DMS79 (cell line): ENCODE measurements around the gene PROM1.

Experiments used
- DNase-seq: peaks from one replicate; lab custom pipeline; 2025; lab: John Stamatoyannopoulos, UW

PROM1 gene

GRCh38 chr4:16026160-16026761, 57.6 kb downstream of the PROM1 start:
- peak; percentile 1 for DNase-seq

- no peak for DNase-seq
Observed at GRCh38 chr4:16025268-16025667, 58.6 kb downstream of the PROM1 start.

DNA sequence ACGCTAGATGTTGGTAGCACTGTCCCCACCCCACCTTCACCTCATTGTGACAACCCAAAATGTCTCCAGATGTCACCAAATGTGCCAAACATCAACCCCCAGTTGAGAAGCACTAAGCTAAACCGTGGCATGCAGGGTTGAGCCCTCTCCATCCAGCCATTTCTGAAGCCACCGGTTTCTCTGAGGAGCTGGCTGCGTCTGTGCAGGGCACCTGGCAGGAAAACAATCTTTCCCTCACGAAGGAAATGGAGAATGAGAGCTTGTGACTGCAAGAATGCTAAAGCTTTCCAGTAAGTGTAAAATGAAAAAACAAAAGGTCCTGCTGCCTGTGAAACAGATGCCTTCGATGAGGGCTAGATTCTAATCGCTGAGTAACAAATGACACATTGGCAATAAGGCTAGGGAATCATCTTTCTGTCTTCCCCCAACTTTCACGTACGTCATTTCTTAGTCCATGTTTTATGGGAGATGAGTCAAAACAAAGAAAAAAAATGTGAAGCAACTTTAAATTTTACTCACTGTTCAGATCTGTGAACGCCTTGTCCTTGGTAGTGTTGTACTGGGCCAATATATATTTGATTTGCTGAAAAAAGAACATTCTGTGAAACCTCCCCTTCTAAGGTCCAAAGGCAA, 59.9 kb downstream of the PROM1 start:
- DNase-seq = no peak

DNA sequence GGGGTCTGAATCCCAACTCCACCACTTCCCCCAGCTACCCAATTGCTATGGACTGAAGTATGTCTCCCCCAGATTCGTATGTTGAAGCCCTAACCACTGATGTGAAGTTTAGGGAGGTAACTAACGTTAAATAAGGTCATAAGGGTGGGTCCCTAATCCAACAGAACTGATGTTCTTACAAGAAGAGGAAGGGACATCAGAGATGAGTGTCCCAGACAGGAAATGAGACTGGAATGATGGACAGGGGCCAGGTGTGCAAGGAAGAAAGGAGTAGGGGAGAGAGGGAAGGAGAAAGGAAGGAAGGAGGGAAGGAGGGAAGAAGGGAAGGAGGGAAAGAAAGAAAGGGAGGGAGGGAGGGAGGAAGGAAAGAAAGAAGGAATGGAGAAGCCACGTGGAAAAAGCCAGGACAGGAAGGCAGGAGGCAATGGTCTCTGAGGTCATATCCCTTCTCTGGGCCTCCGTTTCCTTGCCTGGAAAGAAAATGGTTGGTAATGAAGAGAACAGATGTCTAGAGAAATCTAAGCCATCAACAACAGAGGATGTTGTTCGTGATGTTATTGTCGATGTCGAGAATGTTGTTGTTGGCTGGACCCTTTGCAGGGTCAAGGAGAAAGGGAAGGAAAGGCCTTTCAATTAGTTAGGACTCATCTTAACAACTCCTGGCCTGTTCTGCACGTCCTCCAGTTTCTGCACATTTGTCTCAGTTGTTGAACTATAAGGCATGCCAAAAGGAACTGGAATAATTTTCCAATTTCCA, 61.8 kb downstream of the PROM1 start:
- no peak for DNase-seq

GRCh38 chr4:16019649-16020048, 64.2 kb downstream of the PROM1 start:
- no peak for DNase-seq

DNA sequence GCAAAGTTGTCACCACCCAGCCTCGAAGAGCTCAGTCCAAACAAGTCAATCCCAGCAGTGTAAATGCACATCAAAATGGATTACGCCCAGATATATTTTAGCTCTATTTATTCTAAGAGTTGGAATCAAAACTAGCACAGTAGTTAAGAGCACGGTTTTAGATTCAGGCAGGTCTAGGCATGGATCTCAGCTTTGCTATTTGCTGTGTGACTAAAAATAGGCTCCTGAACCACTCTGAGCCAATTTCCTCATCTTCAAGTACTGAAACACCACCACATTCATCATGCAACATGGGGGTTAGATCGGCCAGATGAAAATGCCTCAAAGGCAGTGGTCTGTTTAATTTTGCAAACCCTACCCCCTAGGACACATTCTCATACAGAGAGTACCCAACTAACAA, 65.0 kb downstream of the PROM1 start:
- peak; percentile 2 for DNase-seq

DNA sequence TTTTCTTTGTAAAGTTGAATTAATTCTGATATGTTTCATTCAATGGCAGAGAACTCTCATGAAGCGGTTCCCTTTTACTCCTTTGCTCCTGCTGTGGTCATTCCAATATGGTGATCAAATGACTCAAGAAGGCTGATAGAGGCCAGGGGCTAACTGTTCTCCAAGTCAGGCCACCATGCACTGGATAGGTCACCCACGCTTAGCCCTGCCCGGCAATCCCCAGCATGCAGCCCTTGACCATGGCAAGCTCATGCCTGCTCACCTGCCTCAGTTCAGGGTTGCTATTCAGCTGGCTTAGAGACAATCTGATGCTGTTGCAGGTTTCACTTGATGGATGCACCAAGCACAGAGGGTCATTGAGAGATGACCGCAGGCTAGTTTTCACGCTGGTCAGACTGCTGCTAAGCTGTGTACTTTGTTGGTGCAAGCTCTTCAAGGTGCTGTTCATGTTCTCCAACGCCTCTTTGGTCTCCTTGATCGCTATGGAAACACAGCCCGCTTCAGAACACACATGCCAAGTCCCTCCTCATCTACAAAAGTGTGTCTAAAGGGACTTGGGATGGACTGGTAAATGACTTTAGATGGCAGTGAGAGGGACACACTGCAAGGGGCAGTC, 65.7 kb downstream of the PROM1 start:
- peak; percentile 52 for DNase-seq

DNA sequence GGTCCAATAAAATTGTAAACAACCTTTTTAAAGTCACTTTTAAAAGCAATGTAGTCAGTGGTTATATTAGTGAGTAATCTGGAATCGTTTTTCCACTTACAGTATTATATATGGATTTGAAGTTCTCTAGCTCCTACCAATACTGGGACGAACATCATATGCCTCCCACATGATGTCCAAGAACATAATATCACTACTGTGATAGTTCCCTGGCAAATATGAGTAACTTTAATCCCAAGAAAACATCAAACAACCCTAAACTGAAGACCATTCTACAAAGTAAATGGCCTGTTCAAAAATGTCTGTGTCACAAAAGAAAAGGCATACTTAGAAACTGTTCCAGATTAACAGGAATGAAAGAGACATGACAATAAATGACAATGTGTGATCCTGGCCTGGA, 67.3 kb downstream of the PROM1 start:
- no peak for DNase-seq

GRCh38 chr4:16011173-16011572, 72.7 kb downstream of the PROM1 start:
- DNase-seq = no peak

DNA sequence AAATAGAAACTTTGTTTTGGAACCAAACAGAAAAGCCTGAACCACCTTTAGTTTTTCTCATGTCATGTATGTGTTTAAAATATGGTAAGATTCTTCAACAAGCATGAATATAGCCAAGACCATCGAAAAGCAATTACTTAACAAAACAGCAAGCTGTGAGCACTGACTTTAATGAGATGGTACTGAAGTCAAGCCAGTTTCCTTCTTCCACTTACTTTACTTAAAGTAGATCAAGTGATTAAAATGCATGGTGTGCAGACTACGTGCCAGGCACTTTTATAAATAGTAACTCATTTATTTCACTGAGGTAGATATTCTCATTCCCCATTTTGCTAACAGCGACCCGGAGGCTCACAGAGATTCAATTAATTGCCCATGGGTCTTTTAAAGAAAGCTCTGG, 74.7 kb downstream of the PROM1 start:
- no peak for DNase-seq

DNA sequence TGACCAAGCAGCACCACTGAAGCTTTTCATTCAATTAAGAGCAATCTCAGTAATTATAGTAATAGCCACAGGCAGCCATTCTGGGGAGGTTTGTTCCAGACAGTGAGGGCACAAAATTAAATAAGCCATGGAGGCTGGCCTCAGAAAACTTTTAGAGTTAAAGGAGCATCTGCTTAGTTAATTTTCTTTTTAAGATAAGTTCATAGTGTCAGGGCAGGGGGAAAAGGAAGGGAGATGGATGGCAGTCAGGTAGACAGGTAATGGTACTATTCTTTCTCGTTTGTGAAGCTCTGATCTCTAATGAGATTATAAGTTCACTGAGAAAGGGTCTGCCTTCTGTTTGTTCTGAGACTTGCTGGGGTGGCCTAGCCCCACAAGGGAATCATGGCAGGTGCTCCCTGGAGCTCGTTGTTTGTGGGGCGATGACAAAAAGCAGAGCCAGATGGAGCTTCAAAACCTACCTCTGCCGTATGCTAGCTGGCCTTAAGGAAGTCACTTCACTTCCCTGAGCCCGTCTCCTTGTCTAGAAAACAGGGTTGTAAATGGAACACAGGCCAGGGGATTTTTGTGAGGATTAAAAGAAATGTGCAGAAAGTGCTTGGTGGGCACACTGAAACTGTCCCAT, 76.2 kb downstream of the PROM1 start:
- no peak for DNase-seq

GRCh38 chr4:16006771-16007446, 76.9 kb downstream of the PROM1 start:
- DNase-seq = no peak

- no peak for DNase-seq
Observed at GRCh38 chr4:16005676-16006075, 78.1 kb downstream of the PROM1 start.

DNA sequence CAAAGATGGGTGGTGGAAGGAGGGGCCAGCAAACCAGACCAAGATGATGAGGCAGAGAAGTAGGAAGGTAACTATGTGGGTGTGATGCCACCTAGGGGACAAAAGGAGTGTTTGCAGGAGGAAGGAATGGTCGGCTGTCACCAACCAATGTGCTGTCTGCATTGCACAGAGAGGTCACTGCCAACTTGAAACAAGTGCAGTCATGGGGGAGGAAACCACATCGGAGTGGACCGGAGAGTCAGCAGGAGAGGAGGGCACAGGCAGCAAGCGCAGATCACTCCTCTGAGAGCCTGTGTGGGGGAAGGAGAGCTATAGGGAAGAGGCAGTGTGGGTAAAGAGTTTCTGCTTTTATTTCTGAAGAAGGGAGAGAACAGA, 82.4 kb downstream of the PROM1 start:
- peak; percentile 15 for DNase-seq

DNA sequence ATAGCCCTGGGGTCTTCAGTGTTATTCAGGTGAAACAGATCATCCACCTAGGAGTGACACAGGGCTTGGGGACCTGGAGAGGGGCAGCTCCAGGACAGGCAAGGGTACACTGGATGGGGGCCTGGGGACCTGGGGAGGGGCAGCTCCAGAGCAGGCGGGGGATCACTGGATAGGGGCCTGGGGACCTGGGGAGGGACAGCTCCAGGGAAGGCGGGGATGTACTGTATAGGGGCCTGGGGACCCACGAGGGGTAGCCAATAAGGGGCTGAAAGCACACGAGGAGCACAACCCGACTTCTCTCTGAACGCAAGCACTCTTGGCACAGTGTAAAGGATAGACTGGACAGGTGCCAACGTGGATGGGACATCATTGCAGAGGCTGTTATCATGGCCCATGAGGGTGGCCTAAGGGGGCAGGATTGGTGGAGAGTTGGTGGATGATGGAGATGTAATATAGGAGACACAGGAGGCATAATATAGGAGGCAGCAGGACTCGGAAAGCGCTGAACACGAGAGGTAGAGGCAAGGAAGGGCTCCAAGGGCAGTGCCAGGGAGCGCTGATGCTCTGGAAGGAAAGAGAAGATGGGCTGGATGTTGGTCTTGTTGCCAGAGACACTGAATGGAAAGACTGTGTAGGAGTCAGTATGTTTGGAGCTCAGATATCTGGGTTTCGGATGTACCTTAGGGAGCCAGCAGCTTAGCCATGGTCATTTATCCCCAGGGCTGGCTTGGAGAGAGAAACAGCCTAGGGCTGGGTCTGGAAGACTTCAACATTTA, 82.9 kb downstream of the PROM1 start:
- DNase-seq = no peak

DNA sequence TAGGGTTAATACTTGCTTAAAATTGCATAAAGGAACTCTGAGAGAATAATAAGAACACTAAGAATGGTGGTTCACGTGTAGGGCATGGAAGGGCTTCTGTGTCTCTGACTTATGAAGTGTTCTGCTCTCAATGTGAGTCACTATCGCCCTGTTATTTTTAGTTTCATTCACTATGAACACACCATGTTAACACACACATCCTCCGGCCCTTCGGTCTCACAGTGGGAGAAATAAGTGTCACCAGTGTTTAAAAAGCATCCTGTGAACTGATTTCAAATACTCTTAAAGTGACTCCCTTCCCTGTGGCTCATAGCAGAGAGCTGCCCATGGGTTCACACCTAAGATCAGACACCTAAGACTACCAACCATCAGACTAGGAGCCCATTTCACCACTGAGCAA, 87.0 kb downstream of the PROM1 start:
- DNase-seq = no peak

DNA sequence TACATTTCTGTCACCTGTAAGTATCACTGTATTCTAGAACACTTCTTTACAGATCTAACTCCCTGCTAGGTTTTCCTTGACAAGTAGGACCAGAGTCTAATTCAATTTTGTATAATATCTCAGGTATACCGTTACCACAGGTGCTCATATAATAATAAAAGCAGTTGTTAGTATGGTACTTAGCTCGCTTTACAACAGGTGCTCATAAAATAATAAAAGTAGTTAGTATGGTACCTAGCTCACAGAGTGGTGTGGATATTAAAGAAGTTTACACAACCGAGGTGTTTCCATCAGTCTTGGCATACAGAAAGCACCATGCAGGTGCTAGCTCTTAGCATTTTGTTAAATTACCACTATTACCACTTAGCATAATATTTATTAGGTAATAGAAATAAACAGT, 88.0 kb downstream of the PROM1 start:
- DNase-seq = no peak

GRCh38 chr4:15992167-15992485, 91.7 kb downstream of the PROM1 start:
- no peak for DNase-seq

- no peak for DNase-seq
Observed at GRCh38 chr4:15990570-15991285, 93.1 kb downstream of the PROM1 start.

GRCh38 chr4:15989424-15989823, 94.4 kb downstream of the PROM1 start:
- no peak for DNase-seq

GRCh38 chr4:15988222-15988621, 95.6 kb downstream of the PROM1 start:
- DNase-seq = no peak
